HCT116 (cell line): ENCODE results near the gene FMN1. TPM values are rescaled to one million over a fixed set of nuclear protein-coding genes. Genes with fewer than 3 reads are reported as not detected.

Experiments used
- ATAC-seq: fragments of 200-7000 bp; cut with Tn5 transposase; 2 replicates; pipeline ENCODE4 v1.9.1; 2020; ENCODE audit warnings: mild to moderate bottlenecking, moderate library complexity
- BruUV-seq: library from RNA; stranded (reverse); fragments of 400-500 nt; replicated peaks from 2 replicates; lab custom pipeline; 2021; lab: Mats Ljungman, UMichigan
- CTCF ChIA-PET: fragments of 300-600 bp; sonication (Branson Sonifier 250); formaldehyde crosslinking; loops from one replicate; lab custom pipeline; 2021; ENCODE audit warnings: antibody characterized with exemption; lab: Charles Lee
- POLR2A ChIA-PET: fragments of 300-600, 350-600 bp; sonication (Branson Sonifier 250); formaldehyde crosslinking; loops from one replicate; lab custom pipeline; 2021; ENCODE audit warnings: antibody characterized with exemption; lab: Charles Lee
- RAD21 ChIA-PET, 2 experiments: fragments of 300-600 bp; sonication (Branson Sonifier 250); formaldehyde crosslinking; loops; one replicate each; lab custom pipeline; 2023; ENCODE audit warnings: low total read pairs in 2 of 2; ENCODE audit not compliant: uncharacterized antibody in 2 of 2, unreplicated experiment in 2 of 2, low non-redundant PET in 1 of 2; lab: Charles Lee
- DNase-seq: peaks from one replicate; pipeline ENCODE4 v3.0.0-alpha.2; 2010; ENCODE audit warnings: low read depth, low spot score
- H2AFZ ChIP-seq: fragments of 200-600 bp; shearing (Covaris generic), sonication (generic); 2 replicates; pipeline ENCODE4 v1.6.1; 2017; ENCODE audit warnings: low read depth, mixed run types, mixed read lengths, antibody characterized with exemption, low read length; ENCODE audit not compliant: poor library complexity, severe bottlenecking
- H3K27ac ChIP-seq: 2 replicates; pipeline ENCODE4 v1.5.1; 2012; ENCODE audit warnings: low read depth, low read length
- H3K27me3 ChIP-seq: fragments of 200-600 bp; sonication (generic); 2 replicates; pipeline ENCODE4 v1.6.1; 2016; ENCODE audit warnings: mixed run types, low read length, mixed read lengths; ENCODE audit not compliant: insufficient read depth
- H3K36me3 ChIP-seq, 2 experiments: fragments of 200-500 bp in 1 of 2; fragments of 200-600 bp in 1 of 2; sonication (Bioruptor generic) in 1 of 2; sonication (generic) in 1 of 2; 2 replicates each; pipeline versions ENCODE4 v1.5.1 to v1.6.1; 2014 to 2016; ENCODE audit warnings: low read length in 2 of 2, inconsistent platforms in 1 of 2, mixed read lengths in 1 of 2, mixed run types in 1 of 2; ENCODE audit not compliant: insufficient read depth in 2 of 2, control insufficient read depth in 1 of 2
- H3K4me1 ChIP-seq, 2 experiments: fragments of 200-600 bp in 1 of 2; sonication (generic) in 1 of 2; 2 replicates each; pipeline versions ENCODE4 v1.5.1 to v1.6.1; 2012 to 2017; ENCODE audit warnings: low read length in 2 of 2, inconsistent platforms in 1 of 2, mild to moderate bottlenecking in 1 of 2, mixed read lengths in 1 of 2, mixed run types in 1 of 2, moderate library complexity in 1 of 2; ENCODE audit not compliant: insufficient read depth in 2 of 2, control insufficient read depth in 1 of 2
- H3K4me2 ChIP-seq: fragments of 200-600 bp; sonication (generic); 2 replicates; pipeline ENCODE4 v1.6.1; 2017; ENCODE audit warnings: mixed run types, low read length, mixed read lengths
- H3K4me3 ChIP-seq, 2 experiments: fragments of 200-600 bp in 1 of 2; sonication (generic) in 1 of 2; replicated peaks in 1 of 2; 2 replicates each; pipeline ENCODE4 v1.5.1; 2011 to 2016; ENCODE audit warnings: low read length in 2 of 2, control low read depth in 1 of 2, low read depth in 1 of 2, mild to moderate bottlenecking in 1 of 2, mixed read lengths in 1 of 2, mixed run types in 1 of 2
- H3K79me2 ChIP-seq: fragments of 200-600 bp; sonication (generic); 2 replicates; pipeline ENCODE4 v1.6.1; 2017; ENCODE audit warnings: mild to moderate bottlenecking, mixed run types, low read length, moderate library complexity, mixed read lengths; ENCODE audit not compliant: insufficient read depth
- H3K9ac ChIP-seq: fragments of 200-600 bp; sonication (generic); 2 replicates; pipeline ENCODE4 v1.6.1; 2016; ENCODE audit warnings: low read length, mixed read lengths
- H3K9me2 ChIP-seq: fragments of 200-600 bp; sonication (generic), shearing (Covaris generic); 2 replicates; pipeline ENCODE4 v1.6.1; 2017; ENCODE audit warnings: mixed run types, mild to moderate bottlenecking, moderate library complexity; ENCODE audit not compliant: insufficient read depth
- H3K9me3 ChIP-seq, 2 experiments: fragments of 200-500 bp in 1 of 2; fragments of 200-600 bp in 1 of 2; sonication (Bioruptor generic) in 1 of 2; sonication (generic) in 1 of 2; 2 replicates each; pipeline ENCODE4 v1.6.1; 2014 to 2017; ENCODE audit warnings: low read length in 2 of 2, mixed read lengths in 2 of 2, inconsistent platforms in 1 of 2, low read depth in 1 of 2, mild to moderate bottlenecking in 1 of 2, mixed run types in 1 of 2, moderate library complexity in 1 of 2; ENCODE audit not compliant: control insufficient read depth in 1 of 2, insufficient read depth in 1 of 2
- H4K20me1 ChIP-seq: fragments of 200-600 bp; sonication (generic), shearing (Covaris generic); 2 replicates; pipeline ENCODE4 v1.6.1; 2017; ENCODE audit warnings: mixed run types, mild to moderate bottlenecking, moderate library complexity; ENCODE audit not compliant: insufficient read depth
- ELF1 ChIP-seq: IDR thresholded peaks from 2 replicates; pipeline ENCODE4 v1.6.1; 2012; ENCODE audit warnings: low read depth, borderline replicate concordance
- EZH2 ChIP-seq: fragments of 200-600 bp; sonication (generic); IDR thresholded peaks from 2 replicates; pipeline ENCODE4 v1.6.1; 2017; ENCODE audit warnings: antibody characterized with exemption, mixed run types
- EZH2phosphoT487 ChIP-seq: fragments of 200-600 bp; IDR thresholded peaks from 2 replicates; pipeline ENCODE4 v1.6.1; 2018; ENCODE audit warnings: antibody characterized with exemption, borderline replicate concordance
- POLR2AphosphoS5 ChIP-seq: IDR thresholded peaks from 2 replicates; pipeline ENCODE4 v1.6.1; 2011; ENCODE audit warnings: mild to moderate bottlenecking, low read depth, low read length, moderate library complexity
- RAD21 ChIP-seq: IDR thresholded peaks from 2 replicates; pipeline ENCODE4 v1.6.1; 2012; ENCODE audit warnings: low read depth, mild to moderate bottlenecking
- SRF ChIP-seq: IDR thresholded peaks from 2 replicates; pipeline ENCODE4 v1.6.1; 2012; ENCODE audit warnings: low read depth
- TCF7L2 ChIP-seq: IDR thresholded peaks from 2 replicates; pipeline ENCODE4 v1.7.0; 2011; ENCODE audit warnings: borderline replicate concordance, inconsistent platforms; ENCODE audit not compliant: insufficient read depth, insufficient read length; ENCODE audit errors: extremely low read depth
- YY1 ChIP-seq: IDR thresholded peaks from 2 replicates; pipeline ENCODE4 v1.6.1; 2011; ENCODE audit warnings: low read length, low read depth, moderate library complexity, mild to moderate bottlenecking; ENCODE audit not compliant: insufficient replicate concordance; ENCODE audit errors: extremely low read depth
- intact Hi-C: fragments of 100-400 bp; cut with micrococcal nuclease; formaldehyde crosslinking; loops from 2 replicates; pipeline ENCODE4 v1.10.0; 2022
- total RNA-seq: library from RNA; stranded (reverse); gene quantifications from one replicate; pipeline ENCODE4 v1.2.1, GENCODE V29; 2021; ENCODE audit not compliant: unreplicated experiment
- TF ChIP-seq, protein P1 (sequence below): IDR thresholded peaks from 2 replicates; pipeline ENCODE4 v1.6.1; 2011; ENCODE audit warnings: mild to moderate bottlenecking, low read length, moderate library complexity; ENCODE audit not compliant: insufficient replicate concordance; ENCODE audit errors: extremely low read depth

Gene FMN1
- total RNA-seq, 1 experiment from 2014 or later, result 0.39 TPM

DNA sequence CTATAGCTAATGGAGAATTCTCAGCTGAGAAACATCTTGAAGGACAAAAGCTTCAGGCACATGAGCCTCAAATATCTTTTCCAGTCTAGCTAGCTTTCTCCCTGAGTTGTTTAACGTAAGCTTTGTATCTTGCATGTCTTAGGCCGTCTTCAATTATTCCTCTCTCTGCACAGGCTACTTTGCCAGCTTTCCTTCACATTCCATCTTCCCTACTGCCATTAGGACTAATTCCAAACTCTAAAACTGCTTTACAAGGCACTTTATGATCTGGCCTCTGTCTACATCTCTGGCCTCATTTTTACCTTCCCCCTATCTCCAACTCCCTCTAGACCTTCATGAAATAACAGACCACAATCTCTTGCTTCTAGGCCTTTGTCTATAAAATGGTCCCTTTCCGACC lies 305.3 kb downstream of the FMN1 start (continued):
- TF ChIP-seq YY1 (no peak), EZH2phosphoT487 (no peak)

DNA sequence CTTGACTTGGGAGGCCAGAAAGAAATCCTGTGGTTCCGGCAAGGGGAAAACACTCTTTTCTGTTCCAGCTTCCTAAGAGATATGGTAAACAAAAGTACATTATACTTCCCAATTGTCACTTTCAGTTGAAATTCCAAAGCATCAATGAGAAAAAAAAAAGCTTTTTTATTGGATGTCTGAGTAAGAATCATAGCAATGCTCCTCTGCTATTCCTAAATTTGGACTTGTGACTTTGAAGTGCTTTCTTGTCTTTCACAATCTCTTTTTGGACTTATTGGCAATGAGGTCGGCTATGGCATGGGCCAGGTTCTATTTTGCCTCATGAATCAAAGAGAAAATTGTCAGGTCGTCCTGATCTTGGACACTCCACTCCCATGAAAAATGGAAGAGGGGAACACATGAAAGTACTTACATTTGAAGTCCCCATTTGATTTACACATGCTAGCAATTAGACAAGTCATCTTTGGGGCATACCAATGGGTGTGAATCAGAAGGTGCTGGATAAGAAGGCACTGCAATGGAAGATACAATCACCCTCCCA lies 306.2 kb downstream of the FMN1 start:
- Histone ChIP-seq H3K36me3 (no peaks in the 10 kb centered on the region), H3K4me1 (peaks cover 1 to 7% of the 10 kb centered on the region in 2 experiments; a peak in 2 of 4 replicates), H3K4me2 (no peak overlapping the region), H3K9me3 (no peaks in the 10 kb centered on the region), H3K9me2 (no peaks in the 10 kb centered on the region), H3K27me3 (no peaks in the 10 kb centered on the region), H4K20me1 (no peaks in the 10 kb centered on the region), H3K27ac (no peak overlapping the region), H2AFZ (no peak overlapping the region), H3K4me3 (no peak overlapping the region), H3K9ac (no peak overlapping the region), H3K79me2 (no peaks in the 10 kb centered on the region)
- ChIA-PET RAD21 (no interaction called here), CTCF (no interaction called here), POLR2A (no interaction called here)
- BruUV-seq, result no TSS peak
- no peak for TF ChIP-seq SRF
- no peak for TF ChIP-seq ELF1
- TF ChIP-seq EZH2, result no peak
- no peak for TF ChIP-seq RAD21
- TF ChIP-seq POLR2AphosphoS5, result no peak
- intact Hi-C loops, result no loop called here
- DNase-seq (no peak), ATAC-seq (no peak)

DNA sequence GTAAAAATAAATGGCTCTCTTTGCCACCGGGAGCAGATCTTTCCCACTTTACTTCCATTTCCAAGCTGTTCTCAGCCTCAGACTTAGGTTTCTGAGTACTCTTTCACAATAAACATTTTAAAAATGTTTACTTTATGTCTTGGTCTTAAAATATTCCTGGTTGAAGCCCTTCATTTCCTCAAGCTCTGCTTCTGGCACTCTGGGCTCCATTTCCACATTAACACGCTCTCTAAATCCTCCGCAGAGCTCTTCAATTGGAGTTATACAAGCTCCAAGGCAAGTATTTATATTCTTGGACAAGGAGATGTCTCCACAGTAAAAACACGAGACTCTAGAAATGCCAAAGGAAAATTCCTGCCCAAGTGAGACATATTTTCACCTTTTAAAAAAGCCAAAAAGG lies 307.4 kb downstream of the FMN1 start:
- intact Hi-C loops, result no loop called here
- no TSS peak for BruUV-seq
- Histone ChIP-seq H3K9ac (no peak overlapping the region), H4K20me1 (no peaks in the 10 kb centered on the region), H3K4me2 (no peak overlapping the region), H3K79me2 (no peaks in the 10 kb centered on the region), H3K9me3 (no peaks in the 10 kb centered on the region), H3K4me3 (no peak overlapping the region), H3K9me2 (no peaks in the 10 kb centered on the region), H3K27ac (no peak overlapping the region), H2AFZ (no peak overlapping the region), H3K4me1 (peaks cover 3 to 11% of the 10 kb centered on the region in 2 experiments; a peak in 2 of 4 replicates), H3K27me3 (no peaks in the 10 kb centered on the region), H3K36me3 (no peaks in the 10 kb centered on the region)
- ChIA-PET RAD21 (no interaction called here), CTCF (no interaction called here), POLR2A (interaction anchor here (1.1 kb wide), 1 partner anchor 9 kb away, joined by 3 read pairs; no protein-coding TSS in a partner anchor)
- DNase-seq, result no peak
- no peak for TF ChIP-seq TCF7L2
- TF ChIP-seq, protein P1, sequence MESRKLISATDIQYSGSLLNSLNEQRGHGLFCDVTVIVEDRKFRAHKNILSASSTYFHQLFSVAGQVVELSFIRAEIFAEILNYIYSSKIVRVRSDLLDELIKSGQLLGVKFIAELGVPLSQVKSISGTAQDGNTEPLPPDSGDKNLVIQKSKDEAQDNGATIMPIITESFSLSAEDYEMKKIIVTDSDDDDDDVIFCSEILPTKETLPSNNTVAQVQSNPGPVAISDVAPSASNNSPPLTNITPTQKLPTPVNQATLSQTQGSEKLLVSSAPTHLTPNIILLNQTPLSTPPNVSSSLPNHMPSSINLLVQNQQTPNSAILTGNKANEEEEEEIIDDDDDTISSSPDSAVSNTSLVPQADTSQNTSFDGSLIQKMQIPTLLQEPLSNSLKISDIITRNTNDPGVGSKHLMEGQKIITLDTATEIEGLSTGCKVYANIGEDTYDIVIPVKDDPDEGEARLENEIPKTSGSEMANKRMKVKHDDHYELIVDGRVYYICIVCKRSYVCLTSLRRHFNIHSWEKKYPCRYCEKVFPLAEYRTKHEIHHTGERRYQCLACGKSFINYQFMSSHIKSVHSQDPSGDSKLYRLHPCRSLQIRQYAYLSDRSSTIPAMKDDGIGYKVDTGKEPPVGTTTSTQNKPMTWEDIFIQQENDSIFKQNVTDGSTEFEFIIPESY, result no peak
- no peak for ATAC-seq
